HL-60/S4 treated with phorbol 12-myristate 13-acetate at 8.2 ng/mL for 4 days and 3 days (cell line): Measurements from ENCODE around the gene FPR2.

ENCODE experiments used
- in situ Hi-C: fragments of 300-500 bp; cut with MboI; formaldehyde crosslinking; loops from 2 replicates; pipeline ENCODE4 v1.15.0; 2022; ENCODE audit warnings: low sequenced_read_pairs

Gene FPR2

GRCh38 chr19:51781999-51782398 is 21.0 kb downstream of the FPR2 start:
- in situ Hi-C loops = no loop called here

- in situ Hi-C loops = no loop called here
Observed at GRCh38 chr19:51783372-51783771, 22.4 kb downstream of the FPR2 start.

- in situ Hi-C loops = no loop called here
Observed at GRCh38 chr19:51784109-51784785, 23.3 kb downstream of the FPR2 start.

GRCh38 chr19:51784922-51785690 is 24.1 kb downstream of the FPR2 start:
- in situ Hi-C loops = no loop called here

GRCh38 chr19:51786646-51787494 is 25.9 kb downstream of the FPR2 start:
- in situ Hi-C loops = no loop called here

- in situ Hi-C loops = no loop called here
Observed at GRCh38 chr19:51788029-51788428, 27.0 kb downstream of the FPR2 start.

- in situ Hi-C loops = no loop called here
Observed at GRCh38 chr19:51789061-51789795, 28.2 kb downstream of the FPR2 start.

- in situ Hi-C loops = no loop called here
Observed at GRCh38 chr19:51792932-51793331, 32.0 kb downstream of the FPR2 start.

GRCh38 chr19:51793994-51794393 is 33.0 kb downstream of the FPR2 start:
- in situ Hi-C loops = no loop called here

GRCh38 chr19:51794885-51795490 is 34.0 kb downstream of the FPR2 start, which contains the start of gene FPR3:
Gene FPR3 (plus strand): TSS chr19:51795157. CDS start chr19:51823749, 28,592 bp downstream.
- in situ Hi-C loops = no loop called here

GRCh38 chr19:51796195-51796679 is 35.3 kb downstream of the FPR2 start:
- in situ Hi-C loops = no loop called here

GRCh38 chr19:51797480-51797879 is 36.5 kb downstream of the FPR2 start:
- in situ Hi-C loops = no loop called here

- in situ Hi-C loops = no loop called here
Observed at GRCh38 chr19:51798062-51798461, 37.1 kb downstream of the FPR2 start.

- in situ Hi-C loops = no loop called here
Observed at GRCh38 chr19:51799034-51799773, 38.2 kb downstream of the FPR2 start.

GRCh38 chr19:51799774-51800472 is 38.9 kb downstream of the FPR2 start:
- in situ Hi-C loops = no loop called here

GRCh38 chr19:51800473-51801244 is 39.7 kb downstream of the FPR2 start:
- in situ Hi-C loops = no loop called here

GRCh38 chr19:51802775-51803174 is 41.8 kb downstream of the FPR2 start:
- in situ Hi-C loops = no loop called here

- in situ Hi-C loops = no loop called here
Observed at GRCh38 chr19:51803519-51803918, 42.5 kb downstream of the FPR2 start.
